ENCODE results near the gene NEK5. TPM values are rescaled to one million over a fixed set of nuclear protein-coding genes. Genes with fewer than 3 reads are reported as not detected.

Gene NEK5, protein sequence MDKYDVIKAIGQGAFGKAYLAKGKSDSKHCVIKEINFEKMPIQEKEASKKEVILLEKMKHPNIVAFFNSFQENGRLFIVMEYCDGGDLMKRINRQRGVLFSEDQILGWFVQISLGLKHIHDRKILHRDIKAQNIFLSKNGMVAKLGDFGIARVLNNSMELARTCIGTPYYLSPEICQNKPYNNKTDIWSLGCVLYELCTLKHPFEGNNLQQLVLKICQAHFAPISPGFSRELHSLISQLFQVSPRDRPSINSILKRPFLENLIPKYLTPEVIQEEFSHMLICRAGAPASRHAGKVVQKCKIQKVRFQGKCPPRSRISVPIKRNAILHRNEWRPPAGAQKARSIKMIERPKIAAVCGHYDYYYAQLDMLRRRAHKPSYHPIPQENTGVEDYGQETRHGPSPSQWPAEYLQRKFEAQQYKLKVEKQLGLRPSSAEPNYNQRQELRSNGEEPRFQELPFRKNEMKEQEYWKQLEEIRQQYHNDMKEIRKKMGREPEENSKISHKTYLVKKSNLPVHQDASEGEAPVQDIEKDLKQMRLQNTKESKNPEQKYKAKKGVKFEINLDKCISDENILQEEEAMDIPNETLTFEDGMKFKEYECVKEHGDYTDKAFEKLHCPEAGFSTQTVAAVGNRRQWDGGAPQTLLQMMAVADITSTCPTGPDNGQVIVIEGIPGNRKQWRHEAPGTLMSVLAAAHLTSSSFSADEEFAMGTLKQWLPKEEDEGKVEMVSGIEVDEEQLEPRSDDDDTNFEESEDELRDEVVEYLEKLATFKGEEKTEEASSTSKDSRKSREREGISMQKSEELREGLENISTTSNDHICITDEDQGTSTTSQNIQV
- total RNA-seq (2022; extraction: Qiagen RNA extraction), result 0.07 to 0.09 TPM (median 0.08 TPM) in 4 of 5 replicates, not detected in the other

DNA sequence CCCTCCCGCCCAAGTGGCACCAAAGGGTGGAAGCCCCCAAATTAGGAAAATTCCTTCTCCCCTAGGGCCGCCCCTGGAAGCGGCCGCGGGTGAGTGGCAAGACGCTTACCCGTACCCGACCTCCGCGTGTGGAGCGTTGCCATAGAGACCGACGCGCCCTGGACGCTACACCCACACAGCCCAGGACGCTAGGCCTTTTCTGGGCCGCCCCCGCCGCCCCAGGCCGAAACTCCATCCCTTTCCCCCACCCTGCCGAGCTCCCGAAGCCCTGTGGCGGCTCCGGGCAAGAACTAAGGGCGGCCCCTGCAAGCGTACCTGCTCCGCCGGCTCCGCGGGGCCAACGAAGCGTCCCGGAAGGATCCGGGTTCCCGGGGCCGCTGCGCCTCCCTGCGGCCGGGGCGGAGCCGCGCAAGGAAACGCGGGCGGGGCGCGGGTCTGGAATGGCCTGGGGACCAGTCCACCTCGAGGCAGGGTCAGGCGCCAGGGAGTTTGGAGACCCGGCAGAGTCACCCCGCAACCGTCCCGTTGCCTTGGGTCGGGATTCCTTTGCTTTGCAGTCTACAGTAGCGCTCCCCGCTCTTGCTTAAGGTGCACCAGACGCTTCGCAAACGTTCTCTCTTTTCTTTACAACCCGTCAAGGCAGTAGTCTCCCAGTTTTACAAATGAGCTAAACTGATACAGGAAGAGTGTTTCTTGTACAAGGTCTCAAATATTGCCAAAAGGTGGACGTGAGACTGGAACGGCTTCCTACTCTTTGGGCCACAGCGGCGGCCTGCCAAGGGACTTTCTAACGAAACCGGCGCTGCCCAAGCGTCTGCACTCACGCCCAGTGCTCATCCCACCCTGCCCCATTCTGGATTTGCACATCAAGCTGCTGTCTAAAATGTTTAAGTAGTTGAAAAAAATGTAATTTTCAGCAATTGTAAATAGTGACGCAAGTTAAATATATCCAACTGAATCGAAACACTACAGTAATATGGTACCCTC lies at the start of gene NEK5:
Gene NEK5 (minus strand): TSS at position 360 of the 987 bp plus-strand sequence. CDS start 1,591 bp downstream, outside the sequence.

DNA sequence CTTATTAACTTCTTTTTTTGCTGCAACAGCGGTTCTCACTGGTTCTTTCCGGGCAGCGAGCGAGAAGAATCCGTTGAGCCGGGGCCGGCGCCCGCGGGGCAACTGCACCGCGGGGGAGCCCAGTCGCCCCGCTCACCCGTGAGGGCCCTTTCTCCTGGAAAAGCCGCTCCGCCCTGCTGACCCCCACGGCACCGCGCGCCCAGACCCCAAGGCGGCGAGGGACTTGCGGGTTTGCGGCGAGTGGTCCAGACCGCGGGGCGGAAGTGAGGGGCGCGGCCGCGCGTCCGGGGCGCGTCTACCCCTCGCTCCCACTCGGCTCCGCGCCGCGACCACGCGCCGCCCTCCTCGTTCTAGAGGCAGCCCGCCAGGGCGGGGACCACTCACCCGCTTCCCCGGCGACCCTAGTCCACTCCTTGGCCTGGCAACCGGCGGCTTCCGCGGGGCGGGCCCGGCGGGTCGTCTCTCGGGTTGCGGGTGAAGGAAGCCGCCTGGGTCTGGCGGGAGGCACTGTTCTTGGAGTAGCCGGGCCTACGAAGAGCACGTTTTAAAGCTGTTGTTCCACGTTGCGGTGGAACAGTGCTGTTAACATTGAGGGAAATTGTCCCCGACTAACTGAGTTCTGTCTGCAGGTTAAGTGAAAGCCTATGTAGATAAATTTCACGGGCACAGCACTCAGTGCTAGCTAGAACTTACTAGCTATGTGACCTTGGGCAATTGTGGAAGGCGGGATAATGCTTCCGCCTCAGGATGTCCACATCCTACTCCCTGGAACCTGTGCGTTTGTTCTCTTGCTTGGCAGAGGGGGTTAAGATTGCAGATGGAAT lies 30.5 kb upstream of the NEK5 start, which contains the start of gene NEK3:
Gene NEK3 (minus strand): TSS at position 439 of the 824 bp plus-strand sequence. CDS start 3,406 bp downstream, outside the sequence.

DNA sequence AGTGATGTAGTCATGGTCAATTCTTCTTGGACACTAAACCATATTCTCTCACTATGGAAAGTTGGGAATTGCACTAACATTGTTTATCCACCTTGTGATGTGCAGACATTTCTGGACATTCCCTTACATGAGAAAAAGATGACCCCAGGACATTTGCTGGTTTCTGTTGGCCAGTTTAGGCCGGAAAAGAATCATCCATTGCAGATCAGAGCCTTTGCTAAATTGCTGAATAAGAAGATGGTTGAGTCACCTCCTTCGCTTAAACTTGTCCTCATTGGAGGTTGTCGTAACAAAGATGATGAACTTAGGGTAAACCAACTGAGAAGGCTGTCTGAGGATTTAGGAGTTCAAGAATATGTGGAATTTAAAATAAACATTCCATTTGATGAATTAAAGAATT lies 104.4 kb downstream of the NEK5 start, which contains the start of gene UTP14C:
Gene UTP14C (plus strand): TSS at position 211 of the 400 bp plus-strand sequence. CDS start 4,114 bp downstream, outside the sequence.

DNA sequence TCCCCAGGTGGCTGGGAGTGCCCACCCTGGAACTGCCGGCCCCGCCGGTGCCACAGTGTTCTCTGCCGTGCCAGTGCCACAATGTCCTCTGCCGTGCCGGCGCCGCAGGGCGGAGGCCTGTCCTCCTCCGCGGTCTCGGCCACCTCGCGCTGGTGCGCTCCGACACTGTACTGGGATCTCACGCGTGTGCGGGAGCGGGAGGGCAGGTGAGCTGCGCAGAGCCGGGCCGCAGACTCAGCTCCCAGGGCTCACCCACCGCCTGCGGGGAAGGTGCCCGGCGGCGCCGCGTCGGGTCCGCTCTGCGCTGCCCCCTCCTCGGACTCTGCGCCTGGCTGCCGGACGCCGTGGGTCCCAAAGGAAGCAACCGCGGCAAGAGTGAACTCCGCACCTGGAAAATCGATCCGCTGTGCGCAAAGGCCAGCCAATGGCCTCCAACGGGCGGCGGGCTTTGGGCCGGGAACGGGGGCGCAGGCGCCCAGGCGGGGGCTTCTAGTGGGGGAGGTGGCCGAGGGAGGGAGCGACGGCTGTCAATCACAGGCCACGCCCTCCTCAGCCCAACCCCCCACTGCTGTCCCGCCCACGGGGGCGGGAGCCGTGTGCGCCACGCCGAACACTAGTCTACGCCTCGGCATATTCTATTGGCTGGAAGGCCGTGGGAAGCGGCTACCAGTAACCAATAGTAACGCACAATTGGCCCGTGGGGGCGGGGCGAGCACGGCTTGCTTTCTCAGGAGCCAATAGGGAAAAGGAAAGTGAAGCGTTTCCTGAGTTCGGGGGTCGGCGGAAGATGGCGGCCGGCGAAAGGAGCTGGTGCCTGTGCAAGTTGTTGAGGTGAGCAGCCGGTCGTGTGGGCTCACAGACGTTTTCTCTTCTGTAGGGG lies 117.0 kb downstream of the NEK5 start, which contains the start of gene ALG11:
Gene ALG11 (plus strand): TSS at position 767 of the 880 bp plus-strand sequence. CDS start 21 bp downstream, at position 788.

DNA sequence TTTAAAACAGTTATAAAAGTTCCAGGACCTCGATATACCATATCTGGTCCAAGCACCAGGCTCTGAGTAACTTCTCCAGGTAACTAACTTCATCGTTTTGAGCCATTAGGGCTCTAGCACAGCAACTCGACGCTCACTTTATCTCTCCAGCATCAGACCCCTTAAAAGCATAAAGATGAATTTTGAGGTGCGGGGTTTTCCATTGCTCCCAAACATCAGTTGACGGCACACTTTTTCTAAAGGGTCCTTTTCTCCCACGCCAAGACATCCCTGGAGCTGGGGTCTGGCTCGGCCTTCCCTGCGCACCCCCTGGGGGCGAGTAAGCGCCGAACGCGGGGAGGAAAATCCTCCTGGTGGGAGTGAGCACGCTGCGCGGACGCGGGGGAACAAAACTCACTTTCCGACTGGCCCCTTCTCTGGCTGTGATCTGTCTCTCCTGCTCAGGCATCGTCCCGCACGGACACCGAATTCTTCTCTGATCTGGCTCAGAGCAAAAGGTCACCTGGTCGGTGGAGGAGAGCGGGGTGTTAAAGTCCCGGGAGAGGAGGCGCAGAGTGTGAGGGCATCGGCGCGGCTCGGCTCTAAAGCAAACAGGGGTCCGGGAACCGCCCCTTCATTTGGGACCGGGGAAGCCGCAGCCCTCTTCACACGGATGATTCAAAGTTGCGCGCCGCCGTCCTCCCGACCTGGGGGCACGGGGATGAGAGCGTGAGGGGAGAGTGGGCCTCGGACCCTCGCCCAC lies 117.8 kb downstream of the NEK5 start, which contains the start of gene ATP7B:
Gene ATP7B (minus strand): TSS at position 561 of the 742 bp plus-strand sequence. CDS start 113 bp downstream, at position 448.

Other genes starting within 250 kb of the NEK5 start
- gene ATP7B, start 117.6 kb downstream of the NEK5 start, total RNA-seq (2022; extraction: Qiagen RNA extraction), result 1.9 to 2.7 TPM (median 2.5 TPM) in 5 replicates
- gene ALG11, start 116.7 kb downstream of the NEK5 start, total RNA-seq (2022; extraction: Qiagen RNA extraction), result 6.4 to 8.5 TPM (median 7.8 TPM) in 5 replicates
- gene UTP14C, start 104.4 kb downstream of the NEK5 start, total RNA-seq (2022; extraction: Qiagen RNA extraction), result 5.5 to 6.8 TPM (median 6.5 TPM) in 5 replicates
- 6.8 to 10.7 TPM (median 7.7 TPM) in 5 replicates for gene NEK3, start 30.5 kb upstream of the NEK5 start, total RNA-seq (2022; extraction: Qiagen RNA extraction)